ENCODE results near the gene HIBCH.
"Not testable (repeated sequence)": the region's sequence is repeated elsewhere in the genome, so short reads cannot be mapped to it uniquely, and the experiment has no call there.

The HIBCH gene

DNA sequence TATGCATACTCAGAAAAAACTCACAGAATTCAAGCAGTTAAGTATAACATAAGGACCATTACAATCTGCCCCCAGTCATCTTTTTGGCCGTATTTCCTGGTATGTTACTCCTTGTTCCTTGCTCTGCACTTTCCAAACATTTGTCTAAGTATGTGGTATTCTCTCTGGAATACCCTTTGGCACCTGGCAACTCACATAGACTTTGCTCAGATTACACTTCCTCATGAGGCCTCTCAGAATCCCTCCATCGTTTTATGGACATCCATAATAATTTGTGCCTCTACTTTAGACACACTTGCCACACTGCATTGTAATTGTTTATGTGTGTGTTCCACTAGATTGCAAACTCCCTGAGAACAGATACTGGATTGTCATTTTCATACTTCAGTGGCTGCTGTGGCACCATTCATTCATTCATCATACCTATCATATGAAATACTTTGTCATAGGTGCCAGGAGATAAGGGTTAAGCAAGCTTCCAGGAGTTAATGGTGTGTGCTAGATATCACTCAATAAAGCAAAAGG, 84.0 kb downstream of the HIBCH start:
- DNase-seq (ENCODE audit: low spot score): no peak

DNA sequence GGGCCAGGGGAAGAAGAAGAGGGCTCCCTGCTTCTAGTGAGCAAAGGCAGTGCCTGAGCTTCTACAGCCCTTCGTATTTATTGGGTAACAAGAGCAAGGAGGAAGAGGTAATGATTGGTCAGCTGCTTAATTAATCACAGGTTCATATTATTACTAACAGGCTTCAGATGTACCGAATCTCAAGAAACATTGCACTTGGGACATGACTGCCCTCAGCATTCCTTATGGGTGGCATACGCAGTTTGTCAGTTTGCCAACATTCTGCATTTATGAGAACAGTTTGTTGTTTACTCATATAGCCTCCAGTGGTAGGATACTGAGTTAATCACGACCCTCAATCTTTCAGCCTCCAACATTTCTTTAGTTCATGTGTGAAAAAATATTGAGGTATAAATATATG, 84.5 kb downstream of the HIBCH start:
- no peak for DNase-seq (ENCODE audit: low spot score)

DNA sequence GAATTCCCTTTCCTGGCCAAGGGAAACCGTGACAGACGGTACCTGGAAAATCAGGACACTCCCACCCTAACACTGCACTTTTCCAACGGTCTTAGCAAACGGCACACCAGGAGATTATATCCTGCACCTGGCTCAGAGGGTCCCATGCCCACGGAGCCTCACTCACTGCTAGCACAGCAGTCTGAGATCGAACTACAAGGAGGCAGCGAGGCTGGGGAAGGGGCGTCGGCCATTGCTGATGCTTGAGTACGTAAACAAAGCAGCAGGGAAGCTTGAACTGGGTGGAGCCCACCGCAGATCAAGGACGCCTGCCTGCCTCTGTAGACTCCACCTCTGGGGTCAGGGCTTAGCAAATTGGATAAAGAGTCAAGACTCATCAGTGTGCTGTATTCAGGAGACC, 95.6 kb downstream of the HIBCH start:
- DNase-seq (ENCODE audit: low spot score): not testable (repeated sequence)

DNA sequence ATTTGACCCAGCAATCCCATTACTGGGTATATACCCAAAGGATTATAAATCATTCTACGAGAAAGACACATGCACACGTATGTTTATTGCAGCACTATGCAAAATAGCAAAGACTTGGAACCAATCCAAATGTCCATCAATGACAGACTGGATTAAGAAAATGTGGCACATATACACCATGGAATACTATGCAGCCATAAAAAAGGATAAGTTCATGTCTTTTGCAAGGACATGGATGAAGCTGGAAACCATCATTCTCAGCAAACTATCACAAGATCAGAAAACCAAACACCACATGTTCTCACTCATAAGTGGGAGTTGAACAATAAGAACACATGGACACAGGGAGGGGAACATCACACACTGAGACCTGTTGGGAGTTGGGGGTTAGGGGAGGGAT, 96.9 kb downstream of the HIBCH start:
- not testable (repeated sequence) for DNase-seq (ENCODE audit: low spot score)

DNA sequence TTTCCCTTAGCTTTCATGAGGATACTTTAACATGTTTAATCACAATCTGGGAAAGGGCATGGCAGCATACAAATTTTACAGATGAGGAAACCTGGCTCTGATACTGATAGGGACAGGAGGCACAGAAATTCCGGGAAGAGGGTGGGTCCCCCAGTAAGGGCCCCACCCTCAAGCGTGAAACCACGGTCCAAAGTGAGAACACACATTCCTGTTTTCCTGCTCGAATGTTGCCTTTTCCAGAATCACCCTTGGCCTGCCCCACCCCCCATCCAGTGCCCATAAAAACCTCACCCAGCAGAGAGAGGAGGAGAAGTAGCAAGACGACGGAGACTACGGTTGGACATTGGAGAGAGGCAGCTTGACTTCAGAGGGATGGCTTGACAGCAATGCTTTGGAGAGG, 98.2 kb downstream of the HIBCH start:
- DNase-seq (ENCODE audit: low spot score): no peak

DNA sequence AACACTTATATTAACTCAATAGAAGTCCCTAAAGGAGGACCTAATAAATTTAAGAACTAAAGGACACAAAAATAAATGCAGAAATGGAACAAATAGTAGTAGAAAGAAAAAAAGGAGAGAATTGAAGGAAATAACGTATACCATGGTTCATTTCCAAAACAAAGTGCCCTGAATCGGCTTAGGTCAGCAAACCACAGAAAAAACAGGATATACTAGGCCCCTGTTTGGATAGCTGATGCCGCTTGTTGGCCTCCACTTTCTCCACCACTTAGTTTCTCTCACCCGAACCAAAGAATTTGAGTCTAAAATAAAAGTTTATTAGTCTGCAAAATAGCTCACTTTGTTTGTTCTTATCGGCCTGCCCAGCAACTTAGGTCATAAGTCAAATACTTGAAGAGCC, 100.4 kb downstream of the HIBCH start:
- no peak for DNase-seq (ENCODE audit: low spot score)

DNA sequence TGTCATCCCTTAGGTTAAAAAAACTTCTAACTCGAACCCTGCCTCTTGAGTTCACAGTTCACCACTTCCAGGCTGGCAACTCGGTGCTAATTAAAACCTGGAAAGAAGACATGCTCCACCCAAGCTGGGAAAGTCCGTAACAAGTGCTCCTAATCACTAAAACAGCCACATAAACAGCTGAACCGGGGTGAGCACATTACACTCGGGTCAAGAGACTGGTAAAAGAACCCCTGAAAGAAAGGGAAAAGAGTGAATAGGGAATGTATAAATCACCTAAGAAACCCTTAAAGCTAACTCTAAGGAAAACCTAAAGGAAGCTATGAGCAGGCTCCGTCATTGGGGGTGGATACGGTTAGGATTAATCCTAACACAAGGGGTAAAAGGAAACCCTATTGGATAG, 102.0 kb downstream of the HIBCH start:
- no peak for DNase-seq (ENCODE audit: low spot score)

DNA sequence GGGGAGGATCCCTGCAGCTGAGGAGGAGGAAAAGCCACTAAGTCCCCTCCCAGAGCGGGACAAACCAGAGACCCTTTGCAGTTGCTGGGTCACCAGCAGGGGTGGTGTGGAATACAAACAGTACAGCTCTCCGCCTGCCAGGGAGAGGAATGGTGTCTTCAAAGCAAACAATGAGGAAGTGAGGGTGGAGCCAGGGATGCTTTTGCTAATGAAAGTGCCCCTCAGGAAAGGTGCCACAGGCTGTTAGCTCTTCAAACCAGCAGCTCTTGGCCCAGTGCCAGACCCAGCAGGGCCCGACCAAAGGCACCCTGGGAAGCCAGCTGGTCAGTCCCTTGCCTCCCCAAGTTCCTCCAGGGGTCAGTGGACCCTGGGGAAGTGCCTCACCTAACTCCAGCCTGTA, 102.8 kb downstream of the HIBCH start:
- no peak for DNase-seq (ENCODE audit: low spot score)

DNA sequence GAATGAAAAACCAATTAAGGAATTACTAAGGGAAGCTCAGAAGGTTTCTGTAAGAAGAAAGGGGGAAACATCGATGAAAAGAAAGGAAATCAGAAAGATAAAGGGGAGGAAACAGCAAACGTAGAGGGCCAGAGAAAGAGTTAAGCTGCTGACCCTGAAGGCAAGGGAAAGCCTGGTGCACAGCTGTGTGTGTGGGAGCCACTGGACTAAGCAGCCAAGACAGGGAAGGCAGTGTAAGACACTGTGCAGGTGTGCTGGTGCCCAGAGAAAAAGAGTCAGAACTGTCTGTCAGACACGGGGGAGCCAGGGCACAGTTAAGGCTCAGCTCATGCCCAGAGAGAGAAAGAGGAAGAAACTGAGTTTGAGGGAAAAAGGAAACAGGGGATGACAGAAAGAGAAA, 104.0 kb downstream of the HIBCH start:
- no peak for DNase-seq (ENCODE audit: low spot score)

DNA sequence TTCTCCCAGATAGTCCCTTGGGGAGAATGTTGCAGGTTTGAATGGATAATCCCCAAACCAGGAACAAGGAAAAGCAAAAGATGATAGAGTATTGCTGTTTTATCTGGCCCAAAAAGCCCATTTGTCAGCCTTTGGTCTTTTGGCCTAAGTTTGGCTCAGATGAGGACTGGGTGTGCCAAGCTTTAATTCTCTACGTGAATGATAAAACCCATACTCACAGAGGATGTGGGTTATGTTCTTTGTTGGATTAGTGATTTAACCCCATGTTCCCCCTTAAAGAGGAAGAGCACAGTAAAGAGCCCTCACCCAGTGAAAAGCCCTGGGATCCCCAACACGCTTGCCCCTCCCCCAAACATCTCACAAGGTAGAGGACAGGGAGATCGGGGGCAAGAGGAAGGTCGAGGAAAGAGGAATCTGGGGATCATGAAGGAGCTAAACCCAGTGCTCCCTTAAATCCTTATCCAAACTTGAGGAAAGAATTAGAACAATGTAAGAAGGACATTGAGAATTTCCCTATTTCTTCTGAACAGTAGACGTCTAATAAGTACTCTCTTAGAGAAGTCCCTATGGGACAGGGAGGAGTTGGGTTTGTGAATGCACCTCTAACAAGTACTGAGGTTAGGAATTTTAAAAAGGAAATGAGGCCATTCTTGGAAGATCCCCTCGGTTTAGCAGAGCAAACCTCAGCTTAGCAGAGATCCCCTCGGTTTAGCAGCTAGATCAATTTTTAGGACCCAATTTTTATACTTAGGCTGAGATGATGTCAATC, 105.0 kb downstream of the HIBCH start:
- no peak for DNase-seq (ENCODE audit: low spot score)

DNA sequence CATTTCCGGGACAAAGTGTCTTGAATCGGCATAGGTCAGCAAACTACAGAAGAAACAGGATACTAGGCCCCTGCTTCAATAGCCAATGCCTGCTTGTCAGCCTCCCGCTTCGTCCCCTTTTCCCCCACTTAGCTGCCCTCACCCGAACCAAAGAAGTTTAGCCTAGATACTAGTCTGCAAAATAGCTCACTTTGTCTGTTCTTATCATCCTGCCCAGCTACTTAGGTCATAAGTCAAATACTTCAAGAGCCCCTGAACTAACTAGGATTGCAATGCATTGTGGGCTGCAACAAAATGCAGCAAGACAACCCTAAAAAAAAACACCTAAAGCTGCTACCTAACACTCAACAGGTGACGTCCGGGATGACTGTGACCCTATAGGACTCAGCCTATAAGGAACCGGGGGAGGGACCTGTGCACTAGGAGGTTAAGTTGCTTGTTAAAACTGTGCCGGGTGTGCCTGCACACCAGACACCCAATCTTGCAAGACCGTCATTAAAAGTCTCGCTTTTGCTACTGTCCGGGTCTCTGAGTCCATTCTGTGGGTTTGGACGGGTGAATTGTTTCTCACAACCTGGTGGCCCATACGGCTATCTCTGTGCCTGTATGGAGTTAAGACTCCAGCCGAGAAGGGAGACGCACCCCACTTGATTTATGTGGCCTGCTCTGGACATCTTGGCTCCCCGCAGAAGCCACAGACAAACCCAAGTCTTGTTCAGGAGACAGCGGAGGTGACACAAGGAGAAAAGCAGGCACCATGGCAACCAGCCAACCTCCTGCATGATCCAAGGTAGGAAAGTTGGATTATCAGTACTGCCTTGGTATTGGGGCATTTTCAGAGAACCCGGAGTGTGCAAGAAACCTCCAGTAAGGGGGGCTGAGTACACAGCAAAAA, 105.9 kb downstream of the HIBCH start:
- DNase-seq (ENCODE audit: low spot score): no peak

DNA sequence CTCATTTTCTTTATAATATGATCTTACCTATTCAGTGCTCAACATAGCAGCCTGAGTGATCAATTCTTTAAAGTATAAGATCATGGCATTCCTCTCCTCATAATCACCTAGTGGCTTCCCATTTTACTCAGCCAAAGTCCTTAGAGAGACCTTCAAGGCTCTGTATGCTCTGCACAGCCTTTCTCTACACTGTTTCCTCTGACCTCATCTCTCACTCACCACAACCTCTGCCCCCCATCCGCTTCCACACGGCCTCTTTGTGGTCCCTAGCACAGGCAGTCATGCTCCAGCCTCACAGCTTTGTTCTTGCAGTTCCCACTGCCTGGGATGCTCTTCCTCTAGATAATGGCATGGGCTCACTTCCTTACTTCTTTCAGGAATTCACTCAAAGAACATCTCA, 109.2 kb downstream of the HIBCH start:
- DNase-seq (ENCODE audit: low spot score): no peak

DNA sequence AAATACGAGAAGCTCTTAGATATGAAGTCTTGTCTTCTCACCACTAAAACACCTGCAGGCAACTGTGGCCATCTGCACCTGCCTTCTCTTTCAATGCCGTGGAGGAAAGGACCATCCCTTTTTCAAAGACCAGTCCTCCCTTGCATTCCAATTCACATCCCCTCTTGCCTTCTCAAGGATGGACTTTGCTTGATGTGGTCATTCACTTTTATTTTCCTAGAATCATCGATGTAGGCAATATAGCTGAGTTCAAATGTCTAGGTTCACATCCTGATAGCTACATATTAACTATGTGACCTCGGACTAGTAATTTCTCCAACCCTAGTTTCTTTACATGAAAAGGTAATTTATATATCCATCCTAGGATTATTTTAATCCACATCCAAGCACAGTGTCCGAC, 110.1 kb downstream of the HIBCH start:
- DNase-seq (ENCODE audit: low spot score): no peak

DNA sequence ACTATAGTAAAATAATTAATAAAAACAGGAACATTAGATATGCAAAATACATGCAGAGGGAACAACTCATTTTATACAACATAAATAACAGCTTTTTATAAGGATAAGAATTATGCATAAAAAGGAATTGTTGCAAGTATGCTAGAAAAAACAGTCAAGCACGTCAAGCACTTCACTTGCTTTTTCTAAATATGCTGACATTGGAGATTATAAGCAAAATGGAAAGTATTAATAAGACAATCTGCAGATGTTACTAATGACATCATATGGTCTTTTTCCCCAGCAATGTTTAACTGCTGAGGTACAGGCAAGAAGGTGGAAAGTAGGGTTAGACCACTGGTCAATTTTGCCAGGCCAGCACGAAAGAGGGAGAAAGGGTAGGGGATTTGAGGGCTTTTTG, 111.7 kb downstream of the HIBCH start:
- no peak for DNase-seq (ENCODE audit: low spot score)

DNA sequence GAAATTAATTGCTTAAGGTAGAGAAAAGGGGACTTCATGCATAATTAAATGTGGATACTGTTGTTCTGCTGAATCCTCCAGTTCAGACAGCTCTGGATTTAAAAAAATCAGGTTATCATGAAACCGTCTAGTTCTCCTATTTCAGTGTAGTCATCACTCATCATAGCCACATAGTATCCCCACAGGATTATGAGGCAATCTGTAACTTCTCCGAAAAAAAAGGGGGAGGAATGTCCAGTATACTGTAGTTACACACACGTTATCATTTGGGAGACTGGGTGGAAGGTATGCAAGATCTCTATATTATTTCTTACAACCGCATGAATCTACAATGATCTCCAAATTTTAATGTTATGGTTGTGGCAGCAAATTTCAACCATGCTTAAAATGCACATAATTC, 114.0 kb downstream of the HIBCH start:
- no peak for DNase-seq (ENCODE audit: low spot score)

DNA sequence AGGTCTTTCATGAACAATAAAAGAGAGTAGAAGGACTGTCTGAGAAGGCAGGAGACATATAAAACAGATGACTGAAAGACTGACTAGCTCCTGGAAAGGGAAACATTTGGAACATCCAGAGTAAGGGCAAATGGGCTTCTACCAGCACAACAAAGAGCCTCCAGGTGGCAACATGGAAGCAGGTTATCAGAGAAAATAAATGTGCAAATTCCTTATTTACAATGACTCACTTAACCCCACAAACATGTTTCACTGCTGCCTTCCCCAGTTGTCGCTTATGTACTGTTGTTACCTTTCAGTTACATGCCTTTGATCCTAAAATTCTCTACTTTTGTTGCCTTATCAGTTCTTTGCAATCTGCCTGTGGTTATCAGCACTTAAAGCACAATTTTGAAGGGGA, 117.0 kb downstream of the HIBCH start:
- no peak for DNase-seq (ENCODE audit: low spot score)

DNA sequence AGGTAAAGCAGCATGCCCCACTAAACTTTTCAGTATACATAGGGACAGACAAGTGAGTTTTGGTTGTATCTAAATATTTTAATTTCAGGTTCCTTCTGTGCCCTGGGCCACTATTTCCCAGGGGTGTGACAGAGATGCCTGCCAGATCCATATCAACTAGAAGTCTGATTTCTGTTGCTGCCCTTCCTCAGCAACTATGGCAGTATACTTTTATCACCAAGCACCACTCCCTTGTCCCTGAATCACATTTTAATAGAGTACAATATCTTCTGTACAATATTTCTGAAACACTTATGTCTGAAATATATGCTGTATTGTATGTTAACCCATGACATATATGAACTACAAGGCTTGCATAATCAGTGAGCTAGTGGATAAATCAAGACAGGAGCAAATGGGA, 117.6 kb downstream of the HIBCH start:
- no peak for DNase-seq (ENCODE audit: low spot score)

DNA sequence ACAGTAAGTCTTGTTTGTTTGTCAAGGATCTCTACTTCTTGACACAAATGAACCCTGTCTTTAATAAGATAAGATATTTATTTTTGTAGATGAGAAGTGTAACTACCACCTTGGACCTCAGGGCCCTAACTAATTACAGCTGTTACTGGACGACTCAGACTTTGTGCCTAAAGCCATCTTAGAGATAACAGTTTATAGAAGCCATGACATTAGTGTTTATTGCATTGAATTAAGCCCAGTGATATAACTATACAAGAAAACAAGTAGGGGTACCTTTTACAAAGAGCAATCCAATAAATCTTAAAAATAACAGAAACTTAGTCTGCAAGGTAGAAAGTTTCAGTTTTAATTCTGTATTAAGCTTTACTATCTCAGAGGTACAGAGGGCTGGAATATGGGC, 119.0 kb downstream of the HIBCH start:
- no peak for DNase-seq (ENCODE audit: low spot score)

DNA sequence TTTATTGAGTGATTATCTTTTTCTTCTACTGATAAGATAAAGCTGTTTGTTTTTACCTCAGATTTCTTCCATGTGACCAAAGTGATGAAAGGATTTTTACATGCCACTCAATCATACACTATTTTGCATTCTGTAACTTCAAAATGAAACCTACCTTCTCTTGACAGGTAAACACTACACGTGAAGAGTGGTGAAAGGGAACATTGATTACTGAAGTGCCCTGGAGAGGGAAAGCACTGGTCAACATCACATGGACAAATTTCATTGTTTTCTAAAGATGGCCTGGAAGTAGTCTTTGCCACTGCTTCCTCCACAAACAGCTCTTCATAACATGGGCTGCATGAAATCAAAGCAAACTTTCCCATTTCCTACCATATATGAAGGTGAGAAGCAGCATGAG, 120.1 kb downstream of the HIBCH start:
- no peak for DNase-seq (ENCODE audit: low spot score)

DNA sequence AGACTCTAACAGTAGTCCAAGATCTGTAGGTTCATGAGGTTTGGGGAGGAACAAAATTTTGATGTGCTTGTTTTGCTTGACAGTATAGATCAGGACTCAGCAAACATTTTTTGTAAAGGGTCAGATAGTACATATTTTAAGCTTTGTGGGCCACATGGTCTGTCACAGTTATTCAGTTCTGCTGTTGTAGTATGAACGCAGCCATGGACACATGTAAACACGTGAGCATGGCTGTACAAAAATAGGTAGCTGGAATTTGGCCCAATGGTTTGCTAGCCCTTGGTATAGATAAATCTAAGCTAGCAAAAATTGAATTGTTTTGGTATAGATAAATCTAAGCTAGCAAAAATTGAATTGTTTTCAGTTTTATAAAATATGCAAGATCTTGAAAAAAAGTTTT, 120.5 kb downstream of the HIBCH start:
- DNase-seq (ENCODE audit: low spot score): no peak

DNA sequence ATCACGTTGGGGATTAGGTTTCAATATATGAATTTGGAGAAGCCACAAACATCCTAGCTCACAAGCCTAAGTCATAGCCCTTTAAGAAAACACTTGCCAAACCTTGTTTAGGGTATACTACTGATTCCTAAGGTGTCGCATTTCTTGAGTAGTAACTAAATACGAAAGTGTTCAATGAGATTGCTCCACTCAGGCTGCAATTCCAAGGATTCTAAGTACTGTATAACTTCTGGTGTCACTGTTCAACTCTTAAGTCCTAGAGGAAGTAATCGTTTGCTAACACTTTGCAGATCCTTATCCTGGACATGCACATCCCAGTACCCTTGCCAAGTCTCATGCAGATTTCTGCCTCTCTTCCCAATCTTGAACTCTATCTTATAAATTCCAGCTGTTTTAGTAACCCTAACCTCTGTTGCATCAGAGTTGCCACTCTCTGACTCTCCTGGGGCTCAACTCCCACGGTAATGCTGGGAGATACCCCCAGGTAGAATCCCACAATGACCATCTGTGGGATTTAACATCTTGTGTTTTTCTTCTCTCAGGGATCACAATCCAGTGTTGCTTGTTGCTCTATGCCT, 122.4 kb downstream of the HIBCH start:
- no peak for DNase-seq (ENCODE audit: low spot score)

DNA sequence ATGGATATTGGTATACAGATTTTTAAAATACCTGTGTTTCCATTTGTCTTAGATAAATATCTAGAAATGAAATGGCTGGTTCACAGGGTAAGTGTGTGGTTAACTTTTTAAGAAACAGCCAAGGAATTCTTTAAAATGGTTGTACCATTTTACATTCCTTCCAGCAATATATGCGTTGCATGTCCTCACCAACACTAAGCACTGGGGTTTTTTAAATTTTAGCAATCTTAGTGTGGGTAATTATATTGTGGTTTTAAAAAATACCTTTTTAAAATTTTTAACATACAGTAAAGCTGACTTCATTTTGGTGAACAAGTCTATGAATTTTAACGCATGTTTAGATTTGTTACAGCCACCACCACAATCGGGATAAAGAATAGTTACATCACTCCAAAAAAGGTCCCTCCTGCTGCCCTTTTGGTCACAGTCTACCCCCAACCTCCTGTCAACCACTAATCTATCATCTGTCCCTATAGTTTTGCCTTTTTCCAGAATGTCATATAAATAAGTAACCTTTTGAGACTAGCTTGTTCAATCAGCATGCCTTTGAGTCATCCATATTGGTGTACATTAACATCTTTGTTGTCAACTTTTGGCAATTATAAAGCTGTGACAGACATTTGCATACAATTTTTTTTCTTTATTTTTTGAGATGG, 129.0 kb downstream of the HIBCH start:
- DNase-seq (ENCODE audit: low spot score): no peak

All from SK-N-DZ (cell line).